MM.1S (cell line): ENCODE data around the gene MYRIP.

Experiments
- CTCF ChIP-seq: fragments of 300-600 bp; sonication (generic); IDR thresholded peaks from 2 replicates; pipeline ENCODE4 v1.5.1; 2016; ENCODE audit warnings: antibody characterized with exemption, low read length, mixed read lengths
- EZH2phosphoT487 ChIP-seq: fragments of 300-600 bp; sonication (generic); IDR thresholded peaks from 2 replicates; pipeline ENCODE4 v1.6.1; 2018; ENCODE audit warnings: antibody characterized with exemption, low read length

GRCh38 chr3:40249168-40249567, 439.8 kb downstream of the MYRIP start:
- TF ChIP-seq CTCF (no peak), EZH2phosphoT487 (no peak)
